ENCODE measurements around the gene SLC12A5.
A peak's percentile ranks its signal among the peaks of the same experiment; 100 is the strongest.
"Not testable (repeated sequence)": the region's sequence is repeated elsewhere in the genome, so short reads cannot be mapped to it uniquely, and the experiment has no call there.

The SLC12A5 gene

GRCh38 chr20:46077642-46078305, 48.8 kb downstream of the SLC12A5 start:
- no peak for DNase-seq (ENCODE audit: low read depth in 2 of 2)

- no peak for DNase-seq (ENCODE audit: low read depth in 2 of 2)
Observed at GRCh38 chr20:46078954-46079353, 49.9 kb downstream of the SLC12A5 start.

DNA sequence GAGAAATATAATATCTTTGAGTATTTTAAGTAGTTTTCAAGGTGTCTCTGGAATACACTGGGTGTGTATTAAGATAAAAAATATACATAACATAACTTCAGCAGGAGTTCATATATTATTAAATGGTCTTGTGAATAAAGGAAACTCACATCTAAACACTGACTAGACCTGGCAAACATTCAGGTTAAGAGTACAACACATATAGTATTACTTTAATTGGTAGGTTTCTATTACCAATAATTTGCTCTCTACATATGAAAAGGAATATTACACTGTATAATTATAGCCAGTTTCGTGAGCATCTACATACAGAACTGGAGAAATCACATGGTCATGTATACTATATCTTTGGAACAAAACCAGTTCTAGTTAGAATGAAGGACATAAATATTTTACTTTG, 52.1 kb downstream of the SLC12A5 start:
- no peak for DNase-seq (ENCODE audit: low read depth in 2 of 2)

DNA sequence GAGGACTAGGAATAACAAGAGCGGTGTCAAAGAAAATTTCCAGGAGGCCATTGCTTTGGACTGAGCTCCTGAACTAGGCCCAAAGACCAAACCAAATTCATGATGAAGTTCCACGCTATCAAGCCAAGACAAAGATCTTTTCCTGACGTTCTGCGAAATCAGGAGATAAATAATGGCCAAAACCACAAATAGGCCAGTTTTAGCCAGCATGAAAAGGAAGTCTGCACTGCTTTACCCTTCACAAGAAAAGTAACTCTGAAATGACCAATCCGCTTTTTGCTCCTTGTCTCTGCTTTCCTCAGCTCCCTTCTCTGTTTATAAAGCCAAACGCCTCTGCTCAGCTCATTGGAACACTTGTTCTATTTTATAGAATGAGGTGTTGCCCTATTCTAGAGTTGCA, 54.1 kb downstream of the SLC12A5 start:
- no peak for DNase-seq (ENCODE audit: low read depth in 2 of 2)

GRCh38 chr20:46083531-46084061, 54.6 kb downstream of the SLC12A5 start:
- no peak for DNase-seq (ENCODE audit: low read depth in 2 of 2)

DNA sequence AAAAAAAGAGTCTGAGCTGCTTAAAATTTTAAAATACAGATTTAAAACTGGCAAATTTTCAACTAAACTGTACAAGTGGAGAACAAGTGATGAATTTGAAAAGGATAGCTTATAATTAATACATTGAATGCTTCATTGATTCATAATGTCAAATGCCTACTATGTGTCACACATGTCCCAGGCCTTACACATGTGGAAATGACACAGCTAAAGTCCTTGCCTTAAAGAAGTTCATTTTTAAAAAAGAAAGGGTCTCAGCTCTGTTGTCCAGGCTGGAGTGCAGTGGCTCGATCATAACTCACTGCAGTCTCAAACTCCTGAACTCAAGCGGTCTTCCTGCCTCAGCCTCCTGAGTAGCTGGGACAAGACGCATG, 55.8 kb downstream of the SLC12A5 start:
- DNase-seq (ENCODE audit: low read depth in 2 of 2), result no peak

- DNase-seq (ENCODE audit: low read depth in 2 of 2), result no peak
Observed at GRCh38 chr20:46085179-46085851, 56.3 kb downstream of the SLC12A5 start.

DNA sequence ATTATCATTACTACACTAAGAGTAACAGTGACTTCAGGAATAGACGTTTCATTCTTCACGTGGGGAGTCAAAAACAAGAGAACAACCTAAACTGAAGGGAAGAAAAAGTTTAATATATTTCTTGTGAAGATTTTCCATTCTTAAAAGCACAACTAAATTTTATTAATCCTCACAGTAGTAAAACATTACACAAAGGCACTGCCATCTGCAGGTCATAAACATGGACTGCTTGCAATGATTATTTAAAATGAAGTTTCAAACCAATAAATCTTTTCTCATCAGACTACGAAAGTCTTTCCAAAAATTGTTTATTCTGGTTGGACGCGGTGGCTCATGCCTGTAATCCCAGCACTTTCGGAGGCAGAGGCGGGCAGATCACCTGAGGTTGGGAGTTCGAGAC, 58.1 kb downstream of the SLC12A5 start:
- DNase-seq (ENCODE audit: low read depth in 2 of 2), result no peak

DNA sequence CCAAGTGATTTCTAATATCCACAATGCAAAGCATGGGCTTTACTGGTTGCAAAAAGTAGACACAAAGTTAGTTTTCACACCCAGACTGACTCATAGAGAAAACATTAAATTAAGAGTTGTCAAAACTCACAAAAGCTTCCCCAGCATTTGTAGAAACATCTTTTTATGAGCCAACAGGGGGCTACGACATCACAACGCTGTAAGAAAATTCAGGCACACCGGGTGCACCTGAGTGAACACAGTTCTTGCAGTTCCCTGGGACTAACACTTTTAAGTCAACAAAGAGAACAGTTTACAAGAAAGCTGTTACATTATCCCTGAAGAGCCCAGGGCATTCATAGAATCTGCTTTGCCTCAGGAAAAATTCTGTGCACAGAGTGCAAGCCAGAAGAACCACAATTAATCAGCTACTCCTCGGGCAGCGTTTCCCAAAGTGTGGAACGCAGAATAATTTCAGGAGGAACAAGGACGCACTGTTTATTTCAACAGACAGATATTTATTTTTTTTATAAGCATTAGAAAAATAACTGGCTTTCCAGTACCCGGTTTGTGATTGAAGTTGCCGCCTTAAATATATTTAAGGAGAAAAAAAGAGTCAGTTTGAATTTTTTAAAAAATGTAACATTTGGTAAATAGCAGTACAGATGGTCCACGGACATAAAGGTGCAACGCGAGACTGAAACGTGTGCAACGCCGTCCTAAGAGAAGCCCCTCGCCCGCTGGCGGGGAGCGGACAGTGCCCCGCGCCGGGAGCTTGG, 59.6 kb downstream of the SLC12A5 start:
- DNase-seq (ENCODE audit: low read depth in 2 of 2), result no peak

DNA sequence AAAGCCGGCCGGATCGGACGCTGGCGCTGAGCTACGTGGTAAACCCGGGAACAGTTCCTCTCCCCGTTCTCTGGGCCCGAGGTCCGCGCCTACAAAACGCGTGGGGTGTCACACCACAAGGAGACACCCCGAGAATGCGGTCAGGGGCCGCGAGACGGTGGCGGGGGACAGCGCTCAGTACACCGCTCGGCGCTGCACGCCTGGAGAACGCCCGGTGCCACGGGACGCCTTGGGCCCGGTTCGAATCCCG, 60.1 kb downstream of the SLC12A5 start:
- peak; percentile 43 to 46 for DNase-seq (ENCODE audit: low read depth in 2 of 2)

DNA sequence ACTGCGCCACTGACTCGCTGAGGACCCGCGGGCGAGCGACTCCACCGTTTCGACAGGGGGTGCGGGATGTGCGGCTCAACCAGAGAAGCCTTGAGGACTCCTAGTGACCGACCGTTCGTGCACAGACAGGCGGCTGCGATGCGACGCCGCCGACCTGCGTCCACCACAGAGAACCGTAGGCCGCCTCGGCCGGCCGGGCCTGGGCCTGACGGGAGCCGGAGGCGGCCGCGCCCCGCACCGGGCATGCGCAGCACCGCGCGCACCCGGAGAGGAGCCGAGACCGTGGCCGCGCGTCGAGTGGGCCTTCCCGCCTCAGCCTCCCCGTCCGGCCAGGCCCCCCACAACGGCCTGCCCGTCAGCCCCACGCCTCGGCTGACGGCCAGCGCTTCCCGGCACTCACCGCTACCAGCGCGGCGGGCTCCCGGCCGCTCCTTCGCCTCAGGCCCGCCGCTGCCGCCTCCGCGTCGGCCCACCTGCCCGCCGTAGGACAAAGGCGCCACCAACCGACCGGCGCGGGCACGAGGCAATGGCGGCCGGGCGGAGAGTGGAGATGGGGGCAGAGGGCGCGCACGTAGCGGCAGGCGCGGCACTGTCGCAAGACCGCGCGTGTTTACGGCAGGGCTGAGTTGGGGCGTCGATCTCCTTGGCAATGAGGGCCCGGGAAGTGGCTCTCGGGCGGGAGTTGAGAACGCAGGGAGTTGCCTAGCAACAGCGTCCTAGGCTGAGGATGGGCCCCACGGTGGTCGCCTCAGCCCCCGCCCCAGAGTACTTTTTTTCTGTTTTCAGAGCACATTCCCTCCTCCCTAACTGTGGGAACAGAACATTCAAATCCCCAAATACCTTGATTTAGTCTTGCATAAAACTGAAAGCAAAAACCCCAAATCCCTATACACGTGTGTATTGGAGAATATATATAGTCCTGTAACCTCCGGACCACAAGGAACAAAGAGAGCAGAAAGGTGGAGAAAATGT, 60.7 kb downstream of the SLC12A5 start, which contains the start of gene NCOA5:
Gene NCOA5 (minus strand): TSS at position 546 of the 972 bp plus-strand sequence. CDS start 10,538 bp downstream, outside the sequence.
- peak; percentile 90 to 91 for DNase-seq (ENCODE audit: low read depth in 2 of 2)

DNA sequence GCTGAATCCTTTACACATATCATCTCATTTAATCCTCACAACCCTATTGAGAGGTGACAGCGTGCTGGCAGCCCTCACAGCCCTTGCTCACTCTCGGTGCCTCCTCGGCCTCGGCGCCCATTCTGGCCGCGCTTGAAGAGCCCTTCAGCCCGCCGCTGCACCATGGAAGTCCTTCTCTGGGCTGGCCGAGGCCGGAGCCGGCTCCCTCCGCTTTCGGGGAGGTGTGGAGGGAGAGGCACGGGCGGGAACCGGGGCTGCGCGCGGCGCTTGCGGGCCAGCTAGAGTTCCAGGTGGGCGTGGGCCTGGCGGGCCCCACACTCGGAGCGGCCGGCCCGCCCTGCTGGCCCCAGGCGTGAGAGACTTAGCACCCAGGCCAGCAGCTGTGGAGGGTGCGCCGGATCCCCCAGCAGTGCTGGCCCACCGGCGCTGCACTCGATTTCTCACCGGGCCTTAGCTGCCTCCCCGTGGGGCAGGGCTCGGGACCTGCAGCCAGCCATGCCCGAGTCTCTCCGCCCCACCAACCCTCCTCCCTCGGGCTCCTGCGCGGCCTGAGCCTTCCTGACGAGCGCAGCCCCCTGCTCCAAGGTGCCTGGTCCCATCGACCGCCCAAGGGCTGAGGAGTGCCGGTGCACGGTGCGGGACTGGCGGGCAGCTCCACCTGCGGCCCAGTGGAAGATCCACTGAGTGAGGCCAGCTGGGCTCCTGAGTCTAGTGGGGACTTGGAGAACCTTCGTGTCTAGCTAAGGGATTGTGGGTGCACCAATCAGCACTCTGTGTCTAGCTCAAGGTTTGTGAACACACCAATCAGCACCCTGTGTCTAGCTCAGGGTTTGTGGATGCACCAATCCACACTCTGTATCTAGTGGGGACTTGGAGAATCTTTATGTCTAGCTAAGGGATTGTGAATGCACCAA, 62.9 kb downstream of the SLC12A5 start:
- DNase-seq (ENCODE audit: low read depth in 2 of 2), result not testable (repeated sequence)

DNA sequence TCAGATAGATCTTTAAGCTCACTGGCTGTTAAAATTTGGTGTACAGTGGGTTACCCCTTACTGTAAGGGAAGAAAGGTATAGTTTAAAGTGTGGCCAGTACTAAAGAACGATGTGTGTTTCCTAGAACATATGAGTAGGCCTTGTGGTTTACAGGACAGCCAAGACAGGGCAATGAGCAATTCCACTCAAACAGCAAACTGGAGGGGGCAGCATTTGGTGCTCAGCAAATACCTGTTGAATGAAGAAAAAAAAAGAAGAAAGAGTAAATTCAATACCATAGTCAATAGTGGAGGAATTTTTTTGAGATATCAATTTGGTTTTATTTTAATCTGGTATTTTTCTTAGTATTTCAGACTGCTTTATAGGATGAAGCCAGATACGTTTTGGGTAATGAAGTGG, 64.5 kb downstream of the SLC12A5 start:
- no peak for DNase-seq (ENCODE audit: low read depth in 2 of 2)

DNA sequence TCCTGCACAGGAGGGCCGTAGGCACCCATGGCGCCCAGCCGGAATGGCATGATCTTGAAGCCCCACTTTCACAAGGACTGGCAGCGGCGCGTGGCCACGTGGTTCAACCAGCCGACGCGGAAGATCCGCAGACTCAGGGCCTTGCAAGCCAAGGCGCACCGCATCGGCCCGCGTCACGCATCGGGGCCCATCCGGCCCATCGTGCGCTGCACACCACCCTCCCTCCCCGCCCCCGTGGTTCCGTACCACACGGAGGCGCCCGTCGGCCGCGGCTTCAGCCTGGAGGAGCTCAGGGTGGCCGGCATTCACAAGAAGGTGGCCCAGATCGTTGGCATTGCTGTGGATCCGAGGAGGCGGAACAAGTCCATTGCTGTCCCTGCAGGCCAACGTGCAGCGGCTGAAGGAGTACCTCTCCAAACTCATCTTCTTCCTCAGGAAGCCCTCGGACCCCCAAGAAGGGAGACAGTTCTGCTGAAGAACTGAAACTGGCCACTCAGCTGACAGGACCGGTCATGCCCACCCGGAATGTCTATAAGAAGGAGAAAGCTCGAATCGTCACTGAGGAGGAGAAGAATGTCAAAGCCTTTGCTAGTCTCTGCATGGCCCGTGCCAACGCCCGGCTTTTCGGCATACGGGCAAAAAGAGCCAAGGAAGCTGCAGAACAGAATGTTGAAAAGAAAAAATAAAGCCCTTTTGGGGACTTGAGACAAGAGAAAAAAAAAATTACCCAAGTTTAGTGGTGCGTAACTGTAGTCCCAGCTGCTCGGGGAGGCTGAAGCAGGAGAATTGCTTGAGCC, 70.7 kb downstream of the SLC12A5 start:
- DNase-seq (ENCODE audit: low read depth in 2 of 2), result no peak

GRCh38 chr20:46100444-46100843, 71.4 kb downstream of the SLC12A5 start:
- not testable (repeated sequence) for DNase-seq (ENCODE audit: low read depth in 2 of 2)

GRCh38 chr20:46100988-46101387, 72.0 kb downstream of the SLC12A5 start:
- no peak for DNase-seq (ENCODE audit: low read depth in 2 of 2)

GRCh38 chr20:46101957-46102356, 72.9 kb downstream of the SLC12A5 start:
- no peak for DNase-seq (ENCODE audit: low read depth in 2 of 2)

DNA sequence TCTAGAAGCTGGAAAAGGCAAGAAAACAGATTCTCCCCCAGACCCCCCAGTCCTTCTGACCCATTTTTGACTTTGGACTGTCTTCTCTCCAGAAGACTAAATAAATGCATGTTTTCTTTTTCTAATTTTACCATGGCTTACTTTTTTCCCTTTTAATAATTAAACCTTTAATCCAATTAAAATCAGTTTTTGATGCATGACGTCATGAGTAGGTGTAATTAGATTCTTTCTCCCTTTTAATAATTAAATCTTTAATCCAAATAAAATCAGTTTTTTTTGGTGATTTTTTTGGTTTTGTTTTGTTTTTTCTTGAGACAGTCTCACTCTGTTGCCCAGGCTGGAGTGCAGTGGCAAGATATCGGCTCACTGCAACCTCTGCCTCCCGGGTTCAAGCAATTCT, 73.9 kb downstream of the SLC12A5 start:
- DNase-seq (ENCODE audit: low read depth in 2 of 2), result no peak

GRCh38 chr20:46104262-46104661, 75.2 kb downstream of the SLC12A5 start:
- DNase-seq (ENCODE audit: low read depth in 2 of 2), result no peak

GRCh38 chr20:46107061-46107460, 78.0 kb downstream of the SLC12A5 start:
- no peak for DNase-seq (ENCODE audit: low read depth in 2 of 2)
